GM18858 (cell line): ENCODE measurements around the gene FOXP1.

Experiments
- ATAC-seq: cut with Tn5 transposase; IDR thresholded peaks from one replicate; pipeline ENCODE4 v1.9.1; 2021; ENCODE audit not compliant: unreplicated experiment

Gene FOXP1

GRCh38 chr3:71166339-71167240 is 416.9 kb downstream of the FOXP1 start:
- ATAC-seq, result no peak

DNA sequence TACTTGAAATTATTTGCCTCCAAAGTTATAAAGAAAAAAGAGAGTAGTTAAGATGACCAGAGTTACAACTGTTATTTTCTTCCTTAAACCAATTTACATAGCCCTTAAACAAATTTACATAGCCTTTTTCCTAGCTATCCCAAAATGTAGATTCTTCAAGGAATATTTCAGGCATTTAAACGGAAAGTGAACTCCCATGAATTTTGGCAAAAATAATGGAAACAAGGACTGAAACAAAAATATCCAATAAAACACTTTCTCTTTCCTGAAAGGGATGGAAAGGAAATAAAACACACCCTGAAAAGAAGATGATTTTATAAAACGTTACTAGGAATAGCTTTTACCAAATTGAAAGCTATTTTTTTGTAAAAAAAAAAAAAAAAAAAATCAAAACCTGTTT is 418.6 kb downstream of the FOXP1 start:
- no peak for ATAC-seq

DNA sequence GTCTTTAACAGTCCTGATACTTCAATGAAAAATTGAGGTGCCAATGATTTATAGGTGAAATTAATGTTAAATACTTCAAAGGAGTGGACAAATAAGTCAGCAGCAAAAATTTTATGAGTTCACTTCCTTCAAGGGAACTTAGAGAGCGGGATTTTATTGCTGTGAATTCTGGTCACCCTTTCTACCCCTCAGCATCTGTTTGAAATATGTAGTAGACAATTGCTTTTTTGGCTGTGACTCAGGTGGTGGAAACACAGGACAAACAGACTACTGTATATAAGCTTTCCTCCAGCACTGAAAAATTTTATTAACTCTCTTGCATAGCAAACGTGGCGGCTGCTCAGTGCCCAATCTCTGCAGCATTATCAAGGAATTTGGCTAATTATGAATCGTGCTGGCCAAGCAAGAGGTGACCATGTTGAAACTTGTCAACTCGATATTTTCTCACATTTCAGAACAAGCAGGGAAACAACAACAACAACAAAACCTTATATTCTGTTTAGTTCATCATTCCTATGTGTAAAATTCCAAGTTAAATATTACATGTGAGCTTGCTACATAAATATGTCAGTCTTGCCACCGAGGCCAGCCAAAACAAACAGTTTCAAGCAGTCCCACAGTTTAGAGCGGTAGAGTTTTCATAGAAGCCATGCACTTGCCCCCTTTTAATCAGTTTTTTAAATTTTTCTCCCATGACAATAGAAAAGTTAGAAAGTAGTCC is 420.2 kb downstream of the FOXP1 start:
- no peak for ATAC-seq

GRCh38 chr3:71162221-71162620 is 421.3 kb downstream of the FOXP1 start:
- no peak for ATAC-seq

DNA sequence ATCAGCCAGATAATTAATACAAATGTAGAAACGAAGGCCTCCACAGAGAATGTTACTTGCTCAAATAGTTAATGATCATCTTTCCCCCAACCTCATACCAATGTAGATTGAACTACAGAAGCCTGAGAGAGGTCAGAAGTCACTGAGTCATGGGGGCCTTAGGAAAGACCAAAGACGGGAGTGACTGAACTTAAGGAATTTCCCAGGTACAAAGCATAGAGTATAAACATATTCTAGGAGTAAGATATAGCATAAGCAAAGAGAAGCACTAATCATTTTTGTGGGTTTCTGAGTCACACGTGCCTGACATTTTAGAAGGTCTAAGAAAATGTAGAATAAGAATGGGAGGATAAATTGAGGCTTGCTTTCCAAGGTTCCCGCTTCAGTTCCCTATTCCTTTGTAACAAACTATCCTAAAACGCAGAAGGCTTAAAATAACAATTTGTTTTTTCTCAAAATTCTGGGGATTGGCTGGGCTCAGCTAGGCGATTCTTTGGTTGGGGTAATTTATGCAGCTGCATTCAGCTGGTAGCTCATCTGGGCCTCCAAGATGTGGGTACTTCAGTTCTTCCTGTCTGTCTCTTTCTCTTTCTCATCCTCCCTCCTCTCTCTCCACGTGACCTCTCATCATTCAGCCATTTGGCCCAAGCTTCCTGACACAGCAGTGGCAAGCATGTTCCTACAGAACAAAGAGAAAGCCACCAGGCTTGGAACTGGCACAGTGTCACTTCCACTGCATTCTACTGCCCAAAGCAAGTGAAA is 422.6 kb downstream of the FOXP1 start:
- no peak for ATAC-seq

- ATAC-seq, result no peak
These were observed 427.4 kb downstream of the FOXP1 start for GRCh38 chr3:71156062-71156665.

- no peak for ATAC-seq
These were observed 428.7 kb downstream of the FOXP1 start for GRCh38 chr3:71154846-71155245.

DNA sequence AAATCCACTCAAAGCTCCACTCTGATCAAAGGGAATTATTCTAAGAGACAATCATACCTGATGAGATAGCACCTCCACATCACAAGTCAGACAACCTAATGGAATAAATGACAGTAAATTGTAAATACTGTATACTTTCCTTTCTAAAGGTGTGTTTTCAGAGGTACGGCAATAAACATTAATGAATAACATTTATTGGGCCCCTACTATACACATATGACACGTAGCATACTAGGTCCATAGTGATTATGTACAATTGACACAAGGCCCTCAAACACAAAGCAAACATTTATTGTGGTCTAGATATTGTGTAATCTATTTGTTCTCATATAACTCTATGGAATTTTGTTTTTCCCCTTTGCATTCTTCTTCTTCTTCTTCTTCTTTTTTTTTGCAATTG is 429.8 kb downstream of the FOXP1 start:
- no peak for ATAC-seq

GRCh38 chr3:71152892-71153265 is 430.6 kb downstream of the FOXP1 start:
- ATAC-seq, result no peak

DNA sequence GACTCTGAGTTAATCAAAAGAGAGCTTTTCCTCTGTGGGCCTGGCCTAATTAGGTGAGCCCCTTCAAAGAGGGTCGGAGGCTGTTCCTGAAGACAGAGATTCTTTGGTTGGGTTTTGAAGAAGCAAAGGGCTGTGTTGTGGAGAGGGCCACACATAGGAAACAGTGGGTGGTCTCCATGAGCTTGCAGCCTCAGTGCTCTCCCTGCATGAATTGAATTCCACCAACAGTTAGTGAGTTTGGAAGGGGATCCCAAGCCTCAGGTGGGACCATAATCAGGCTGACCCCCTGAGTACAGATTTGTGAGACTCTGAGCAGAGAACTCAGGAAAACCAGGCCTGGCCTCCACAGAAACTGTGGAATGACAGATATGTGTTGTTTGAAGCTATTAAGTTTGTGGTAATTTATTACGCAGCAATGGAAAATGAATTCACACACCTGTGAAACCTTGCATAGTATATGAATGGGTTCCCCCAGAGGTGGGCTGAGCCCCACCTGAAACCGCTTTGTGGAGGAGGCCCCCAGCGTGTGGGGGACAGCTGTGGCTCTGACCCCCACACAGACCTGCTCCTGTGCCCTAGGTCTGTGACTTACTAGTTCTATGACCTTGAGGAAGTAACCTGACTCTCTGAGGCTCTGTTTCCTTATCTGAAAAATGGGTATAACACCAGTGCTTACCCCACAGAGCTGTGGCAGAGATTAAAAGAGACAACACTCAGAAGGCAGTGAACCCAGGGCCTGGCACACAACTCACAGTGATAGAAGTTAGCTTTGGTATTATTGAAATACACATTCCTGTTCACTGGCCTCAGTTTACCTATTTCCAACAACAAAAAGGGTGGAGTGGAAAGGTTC is 431.3 kb downstream of the FOXP1 start:
- ATAC-seq, result no peak

- ATAC-seq, result peak; percentile 63
These were observed 433.3 kb downstream of the FOXP1 start for GRCh38 chr3:71149959-71150954.

DNA sequence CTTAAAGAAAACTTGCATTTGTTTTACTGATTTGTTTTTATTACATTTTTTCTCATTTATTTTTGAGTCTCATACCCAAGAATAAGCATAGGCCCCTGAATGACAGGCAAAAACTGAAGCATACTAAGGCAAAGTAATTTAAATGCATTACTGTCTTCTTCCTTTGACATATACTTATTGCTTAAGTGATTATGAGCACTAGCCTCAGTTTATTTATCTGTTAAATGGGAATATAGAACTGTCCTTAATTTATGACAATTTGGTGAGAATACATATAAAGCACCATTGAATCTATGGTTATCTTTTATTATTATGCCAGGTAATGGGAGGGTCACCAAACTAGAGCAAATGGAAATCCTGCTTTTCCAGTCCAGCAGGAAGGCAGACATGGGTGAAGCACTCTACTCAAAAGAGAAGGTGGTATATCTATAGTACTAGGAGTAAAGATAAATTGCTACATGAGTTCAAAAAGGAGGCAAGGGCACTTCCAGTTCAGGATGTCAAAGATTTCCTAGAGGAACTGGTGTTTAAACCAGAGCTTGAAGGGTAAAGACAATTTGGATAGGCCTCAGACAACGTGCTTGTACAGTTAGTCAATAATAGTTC is 435.0 kb downstream of the FOXP1 start:
- ATAC-seq, result no peak

DNA sequence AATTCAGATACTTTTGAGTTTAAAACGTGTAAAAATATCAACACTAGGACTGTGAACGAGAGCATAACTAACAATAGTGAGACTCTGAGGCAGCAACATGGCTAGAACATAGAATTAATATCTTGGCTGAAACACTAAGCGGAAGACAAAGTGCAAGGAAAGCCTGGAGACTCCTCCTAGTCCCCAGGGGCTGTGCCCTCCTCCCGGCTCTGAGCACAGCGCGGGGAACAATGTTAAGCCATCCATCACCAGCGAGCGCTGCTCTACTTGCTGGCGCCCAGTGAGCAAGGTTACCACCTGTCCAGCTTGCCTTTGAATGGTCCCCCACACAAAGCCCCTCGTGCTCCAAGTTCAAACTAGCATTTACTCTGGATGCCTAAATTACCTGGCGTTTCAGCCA is 436.9 kb downstream of the FOXP1 start:
- ATAC-seq, result no peak

GRCh38 chr3:71145954-71146353 is 437.6 kb downstream of the FOXP1 start:
- no peak for ATAC-seq

DNA sequence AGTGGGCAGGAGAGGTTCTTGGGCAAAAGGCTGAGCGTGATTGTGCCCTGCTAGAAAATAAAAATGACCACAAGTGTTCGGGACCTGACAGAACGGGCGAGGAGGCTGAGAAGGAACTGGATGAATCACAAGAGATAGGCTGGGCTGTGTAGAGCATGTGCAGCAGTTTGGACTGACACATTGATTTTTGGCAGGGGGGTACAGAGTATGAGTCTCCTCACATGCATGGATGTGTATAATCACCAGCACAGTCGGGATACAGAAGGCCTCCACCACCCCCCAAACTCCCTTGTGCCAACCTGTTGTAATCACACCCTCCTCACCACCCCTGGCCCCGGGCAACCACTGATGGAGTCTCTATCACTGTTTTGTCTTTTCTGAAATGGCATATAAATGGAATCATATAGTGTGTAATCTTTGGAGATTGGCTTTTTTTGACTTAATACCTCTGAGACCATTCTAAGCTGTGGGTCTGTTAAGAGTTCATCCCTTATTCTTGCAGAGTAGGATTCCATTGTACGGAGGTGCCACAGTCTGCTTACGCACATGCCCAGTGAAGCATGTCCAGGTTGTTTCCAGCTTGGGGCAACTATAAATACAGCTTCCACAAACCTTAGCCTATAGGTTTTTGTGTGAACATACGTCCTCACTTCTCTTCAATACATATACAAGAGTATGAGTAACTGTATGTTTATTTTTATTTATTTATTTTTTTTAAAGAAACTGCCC is 438.8 kb downstream of the FOXP1 start:
- ATAC-seq, result no peak

GRCh38 chr3:71143493-71143892 is 440.0 kb downstream of the FOXP1 start:
- no peak for ATAC-seq

DNA sequence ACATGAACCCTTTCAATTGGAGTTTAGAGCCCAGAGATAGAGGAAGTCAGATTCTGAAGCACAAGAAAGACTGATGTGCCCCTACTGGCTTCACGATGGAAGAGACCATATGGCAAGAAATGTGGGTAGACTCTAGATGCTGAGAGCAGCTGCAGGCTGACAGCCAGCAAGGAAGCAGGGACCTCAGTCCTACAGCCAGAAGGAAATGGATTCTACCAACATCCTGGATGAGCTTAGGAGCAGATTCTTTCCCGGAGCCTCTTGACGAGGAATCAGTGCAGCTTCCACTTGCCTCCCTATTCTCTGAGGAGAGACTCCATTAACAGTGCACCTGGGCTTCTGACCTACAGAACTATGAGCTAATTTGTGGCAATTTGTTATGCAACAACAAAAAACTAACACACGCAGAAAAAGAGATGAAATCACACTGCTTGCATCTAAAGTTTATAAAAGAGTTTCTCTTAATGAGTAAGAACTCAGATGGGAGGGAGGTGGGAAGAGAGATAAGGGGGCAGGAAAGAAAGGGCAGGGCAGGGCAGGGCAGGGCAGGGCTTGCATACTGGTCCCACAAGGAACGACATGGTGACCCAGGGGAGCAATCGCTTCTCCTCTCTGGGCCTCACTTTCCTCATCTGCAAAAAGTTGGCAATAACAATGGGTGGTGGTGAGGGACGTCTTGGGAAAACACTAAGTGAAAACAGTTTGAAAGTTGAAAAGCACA is 440.9 kb downstream of the FOXP1 start:
- ATAC-seq, result no peak
